Activated T-helper 1 cell treated with anti-CD3 and anti-CD28 coated beads, Interleukin-2, amount 50 U/mL, for 16 hours (primary cell): Measurements from ENCODE around the gene SLCO1B1.

Source experiments
- DNase-seq, 2 donors: peaks; one replicate each; pipeline ENCODE4 v3.0.0-alpha.2; 2020; ENCODE audit warnings: low read depth in 1 of 2, low spot score in 1 of 2

SLCO1B1 gene

DNA sequence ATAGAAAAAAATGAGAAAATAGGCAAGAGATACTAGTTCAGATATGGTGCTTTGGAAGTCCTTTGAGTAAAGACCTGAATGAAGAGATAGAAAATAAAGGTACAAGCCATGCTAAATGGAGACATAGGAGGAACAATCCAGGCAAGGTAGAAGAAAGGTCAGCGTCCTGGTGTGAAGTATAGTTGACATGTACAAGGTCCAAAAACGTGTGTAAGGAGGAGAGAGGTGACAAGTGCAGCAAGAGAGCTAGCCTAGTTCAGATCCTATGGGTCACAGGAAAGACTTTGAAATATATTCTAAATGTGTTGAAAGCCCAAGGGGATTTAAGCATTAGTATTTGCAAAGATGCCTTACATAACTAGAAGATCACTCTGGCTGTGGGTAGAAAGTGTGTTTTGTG lies 88.2 kb downstream of the SLCO1B1 start:
- no peak for DNase-seq

- no peak for DNase-seq
These were observed 89.3 kb downstream of the SLCO1B1 start for GRCh38 chr12:21220266-21220665.

GRCh38 chr12:21221072-21221471 lies 90.1 kb downstream of the SLCO1B1 start:
- DNase-seq = no peak

GRCh38 chr12:21221778-21222177 lies 90.8 kb downstream of the SLCO1B1 start:
- no peak for DNase-seq

DNA sequence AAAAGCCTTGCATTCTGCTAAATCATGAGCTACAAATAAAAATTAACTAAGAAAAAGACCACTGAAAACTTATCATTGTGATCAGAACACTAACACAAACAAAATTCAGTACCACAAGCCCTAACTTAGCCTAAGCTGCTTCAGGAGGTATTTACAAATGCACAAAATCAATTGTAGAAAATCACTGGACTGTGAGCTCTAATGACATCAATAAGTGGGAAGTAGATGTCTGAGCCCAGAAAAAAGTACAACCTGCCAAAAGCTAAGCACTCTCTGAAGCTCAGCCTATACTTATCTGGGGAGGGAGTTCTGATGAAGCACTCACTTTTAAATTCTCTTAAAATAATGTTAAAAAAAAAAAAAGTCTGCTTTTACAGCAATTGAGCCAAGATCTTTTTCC lies 92.9 kb downstream of the SLCO1B1 start:
- DNase-seq = no peak

- DNase-seq = no peak
These were observed 103.4 kb downstream of the SLCO1B1 start for GRCh38 chr12:21234395-21234794.

GRCh38 chr12:21239866-21240265 lies 108.9 kb downstream of the SLCO1B1 start:
- DNase-seq = no peak

GRCh38 chr12:21248679-21249078 lies 117.7 kb downstream of the SLCO1B1 start:
- no peak for DNase-seq

DNA sequence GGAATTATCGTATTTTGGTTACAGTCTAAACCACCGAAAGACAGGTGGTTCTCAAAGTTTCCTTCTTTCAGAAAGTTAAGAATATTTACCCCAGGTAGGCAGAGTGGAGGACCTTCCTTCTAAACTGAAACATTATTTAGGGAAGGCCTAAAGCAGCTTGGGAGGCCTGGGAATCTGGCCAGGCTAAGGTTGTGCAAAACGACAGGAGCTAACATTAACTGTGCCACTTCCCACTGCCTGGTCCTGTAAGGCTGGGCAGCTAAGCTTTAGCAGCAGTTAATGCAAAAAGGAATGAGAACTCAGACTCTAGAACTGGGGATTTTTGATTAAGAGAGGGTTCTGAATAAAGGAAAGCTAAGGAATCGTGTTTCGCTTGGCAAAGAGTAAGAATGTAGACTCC lies 121.1 kb downstream of the SLCO1B1 start:
- DNase-seq = no peak

GRCh38 chr12:21257172-21257571 lies 126.2 kb downstream of the SLCO1B1 start:
- DNase-seq = no peak

- no peak for DNase-seq
These were observed 133.2 kb downstream of the SLCO1B1 start for GRCh38 chr12:21264232-21264631.

DNA sequence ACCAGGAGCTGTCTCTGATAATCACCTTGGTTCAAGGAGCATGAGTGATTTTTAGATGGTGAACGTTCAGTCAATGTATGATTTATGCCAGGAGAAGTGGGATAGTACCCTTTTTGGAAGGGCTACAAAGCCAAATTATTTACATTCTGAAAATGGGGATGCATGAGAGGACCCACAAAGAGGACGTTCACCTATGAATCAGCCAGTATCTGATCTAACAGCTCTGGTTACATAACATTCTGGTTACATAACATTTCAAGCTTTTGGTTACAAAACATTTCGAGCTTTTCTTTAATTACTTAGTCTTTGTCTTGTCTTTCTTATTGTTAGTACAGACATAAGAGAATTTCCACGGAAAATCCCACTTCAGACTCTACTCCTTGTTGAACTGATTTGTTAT lies 134.9 kb downstream of the SLCO1B1 start:
- no peak for DNase-seq

DNA sequence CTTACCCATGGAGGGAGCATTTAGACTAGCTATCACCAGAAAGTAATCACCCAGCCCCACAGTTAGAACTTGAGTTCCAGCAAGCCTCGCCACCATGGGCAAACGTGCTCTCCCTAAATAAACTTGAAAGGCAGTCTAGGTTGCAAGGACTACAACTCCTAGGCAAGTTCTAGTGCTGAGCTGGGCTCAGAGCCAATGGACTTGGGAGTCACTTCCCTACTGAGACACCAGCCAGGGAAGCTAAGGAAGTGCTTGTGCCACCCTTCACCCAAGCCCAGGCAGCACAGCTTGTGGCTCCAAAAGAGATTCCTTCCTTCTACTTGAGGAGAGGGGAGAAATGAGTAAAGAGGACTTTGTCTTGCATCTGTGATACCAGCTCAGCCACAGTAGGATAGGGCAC lies 145.8 kb downstream of the SLCO1B1 start:
- no peak for DNase-seq
